ENCODE measurements around the gene GPER1.

Gene GPER1

GRCh38 chr7:1104516-1105179, 16.7 kb downstream of the GPER1 start:
- H3F3A ChIP-seq (ENCODE audit: insufficient read depth): no peaks in the 10 kb centered on the region
- no peak overlapping the region for H3K9ac ChIP-seq (ENCODE audit: low read length)
- no peaks in the 10 kb centered on the region for H3K36me3 ChIP-seq (ENCODE audit: low read length)
- no peak overlapping the region for H3K4me2 ChIP-seq (ENCODE audit: low read depth, low read length, poor library complexity, severe bottlenecking)
- no peaks in the 10 kb centered on the region for H3K27me3 ChIP-seq (ENCODE audit: low read length)
- TF ChIP-seq CTCF (IDR thresholded peaks at IDR 0.05; ENCODE audit: insufficient read depth, low read length, poor library complexity, severe bottlenecking) (no peak), EZH2phosphoT487 (conservative IDR thresholded peaks at IDR 0.05; ENCODE audit: low read length) (no peak)
- no peak overlapping the region for H3K4me3 ChIP-seq (ENCODE audit: insufficient read depth, low read length, poor library complexity, severe bottlenecking)
- no peaks in the 10 kb centered on the region for H3K9me2 ChIP-seq (replicated peaks; ENCODE audit: insufficient read depth, low read length)
- no peaks in the 10 kb centered on the region for H3K9me3 ChIP-seq (ENCODE audit: insufficient read depth, low read length)
- no peak overlapping the region for H3K27ac ChIP-seq (ENCODE audit: low read depth, low read length)
- no peak overlapping the region for H2AFZ ChIP-seq (ENCODE audit: low read depth, low read length, severe bottlenecking)
- no peaks in the 10 kb centered on the region for H4K20me1 ChIP-seq (ENCODE audit: low read depth, low read length)
- no peaks in the 10 kb centered on the region for H3K79me2 ChIP-seq (ENCODE audit: insufficient read depth, low read length)

GRCh38 chr7:1105189-1105588, 17.3 kb downstream of the GPER1 start:
- Histone ChIP-seq H3K9ac (ENCODE audit: low read length) (no peak overlapping the region), H3K79me2 (ENCODE audit: insufficient read depth, low read length) (no peaks in the 10 kb centered on the region), H3K9me2 (replicated peaks; ENCODE audit: insufficient read depth, low read length) (no peaks in the 10 kb centered on the region), H3K27me3 (ENCODE audit: low read length) (no peaks in the 10 kb centered on the region), H2AFZ (ENCODE audit: low read depth, low read length, severe bottlenecking) (no peak overlapping the region), H3K4me2 (ENCODE audit: low read depth, low read length, poor library complexity, severe bottlenecking) (no peak overlapping the region), H3K27ac (ENCODE audit: low read depth, low read length) (no peak overlapping the region), H4K20me1 (ENCODE audit: low read depth, low read length) (no peaks in the 10 kb centered on the region), H3K36me3 (ENCODE audit: low read length) (no peaks in the 10 kb centered on the region), H3K4me3 (ENCODE audit: insufficient read depth, low read length, poor library complexity, severe bottlenecking) (no peak overlapping the region), H3F3A (ENCODE audit: insufficient read depth) (no peaks in the 10 kb centered on the region), H3K9me3 (ENCODE audit: insufficient read depth, low read length) (no peaks in the 10 kb centered on the region)
- TF ChIP-seq CTCF (IDR thresholded peaks at IDR 0.05; ENCODE audit: insufficient read depth, low read length, poor library complexity, severe bottlenecking) (no peak), EZH2phosphoT487 (conservative IDR thresholded peaks at IDR 0.05; ENCODE audit: low read length) (no peak)

GRCh38 chr7:1106063-1106792, 18.3 kb downstream of the GPER1 start:
- Histone ChIP-seq H3F3A (ENCODE audit: insufficient read depth) (no peaks in the 10 kb centered on the region), H3K27me3 (ENCODE audit: low read length) (no peaks in the 10 kb centered on the region), H2AFZ (ENCODE audit: low read depth, low read length, severe bottlenecking) (no peak overlapping the region), H4K20me1 (ENCODE audit: low read depth, low read length) (no peaks in the 10 kb centered on the region), H3K9ac (ENCODE audit: low read length) (no peak overlapping the region), H3K4me3 (ENCODE audit: insufficient read depth, low read length, poor library complexity, severe bottlenecking) (no peak overlapping the region), H3K27ac (ENCODE audit: low read depth, low read length) (no peak overlapping the region), H3K9me2 (replicated peaks; ENCODE audit: insufficient read depth, low read length) (no peaks in the 10 kb centered on the region), H3K4me2 (ENCODE audit: low read depth, low read length, poor library complexity, severe bottlenecking) (no peak overlapping the region), H3K9me3 (ENCODE audit: insufficient read depth, low read length) (no peaks in the 10 kb centered on the region), H3K36me3 (ENCODE audit: low read length) (no peaks in the 10 kb centered on the region), H3K79me2 (ENCODE audit: insufficient read depth, low read length) (no peaks in the 10 kb centered on the region)
- no peak for TF ChIP-seq CTCF (IDR thresholded peaks at IDR 0.05; ENCODE audit: insufficient read depth, low read length, poor library complexity, severe bottlenecking)
- no peak for TF ChIP-seq EZH2phosphoT487 (conservative IDR thresholded peaks at IDR 0.05; ENCODE audit: low read length)

All from SU-DHL-6 (cell line).